Bronchial epithelial cell (primary cell): ENCODE results near the gene GCSAM. TPM values are rescaled to one million over a fixed set of nuclear protein-coding genes. Genes with fewer than 3 reads are reported as not detected.
A peak's percentile ranks its signal among the peaks of the same experiment; 100 is the strongest.

Experiments
- DNase-seq: peaks from one replicate; pipeline ENCODE4 v3.0.0-alpha.2; 2010; ENCODE audit warnings: low read depth
- FAIRE-seq: peaks from 2 replicates; lab custom pipeline; 2011; peaks lifted over from hg19 to GRCh38; lab: Jason Lieb, UNC
- H3K27me3 ChIP-seq: 2 replicates; pipeline ENCODE4 v1.5.1; 2011; ENCODE audit warnings: low read length; ENCODE audit not compliant: control insufficient read depth, insufficient read depth
- H3K36me3 ChIP-seq: 2 replicates; pipeline ENCODE4 v1.5.1; 2011; ENCODE audit warnings: low read length; ENCODE audit not compliant: control insufficient read depth, insufficient read depth
- H3K4me3 ChIP-seq: 2 replicates; pipeline ENCODE4 v1.5.1; 2011; ENCODE audit warnings: mild to moderate bottlenecking, low read depth, low read length, control low read depth
- total RNA-seq: library from RNA; depleted of rRNA; stranded (reverse); fragments of >200 nt; gene quantifications from 2 replicates; pipeline ENCODE4 v1.2.1, GENCODE V29; 2014
- TF ChIP-seq, protein P1 (sequence below): IDR thresholded peaks from 2 replicates; pipeline ENCODE4 v1.5.1; 2011; ENCODE audit warnings: mild to moderate bottlenecking, moderate library complexity, low read length, control low read depth, inconsistent platforms; ENCODE audit not compliant: insufficient read depth, severe bottlenecking

Gene GCSAM
- total RNA-seq, 1 donor from 2014 or later = 0.26 TPM

GRCh38 chr3:112149136-112149535 is 16.1 kb upstream of the GCSAM start:
- Histone ChIP-seq H3K36me3 (no peaks in the 10 kb centered on the region), H3K4me3 (no peak overlapping the region), H3K27me3 (no peaks in the 10 kb centered on the region)
- TF ChIP-seq, protein P1, sequence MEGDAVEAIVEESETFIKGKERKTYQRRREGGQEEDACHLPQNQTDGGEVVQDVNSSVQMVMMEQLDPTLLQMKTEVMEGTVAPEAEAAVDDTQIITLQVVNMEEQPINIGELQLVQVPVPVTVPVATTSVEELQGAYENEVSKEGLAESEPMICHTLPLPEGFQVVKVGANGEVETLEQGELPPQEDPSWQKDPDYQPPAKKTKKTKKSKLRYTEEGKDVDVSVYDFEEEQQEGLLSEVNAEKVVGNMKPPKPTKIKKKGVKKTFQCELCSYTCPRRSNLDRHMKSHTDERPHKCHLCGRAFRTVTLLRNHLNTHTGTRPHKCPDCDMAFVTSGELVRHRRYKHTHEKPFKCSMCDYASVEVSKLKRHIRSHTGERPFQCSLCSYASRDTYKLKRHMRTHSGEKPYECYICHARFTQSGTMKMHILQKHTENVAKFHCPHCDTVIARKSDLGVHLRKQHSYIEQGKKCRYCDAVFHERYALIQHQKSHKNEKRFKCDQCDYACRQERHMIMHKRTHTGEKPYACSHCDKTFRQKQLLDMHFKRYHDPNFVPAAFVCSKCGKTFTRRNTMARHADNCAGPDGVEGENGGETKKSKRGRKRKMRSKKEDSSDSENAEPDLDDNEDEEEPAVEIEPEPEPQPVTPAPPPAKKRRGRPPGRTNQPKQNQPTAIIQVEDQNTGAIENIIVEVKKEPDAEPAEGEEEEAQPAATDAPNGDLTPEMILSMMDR = no peak
- peak; percentile 98 for DNase-seq
- FAIRE-seq = peak; percentile 94

DNA sequence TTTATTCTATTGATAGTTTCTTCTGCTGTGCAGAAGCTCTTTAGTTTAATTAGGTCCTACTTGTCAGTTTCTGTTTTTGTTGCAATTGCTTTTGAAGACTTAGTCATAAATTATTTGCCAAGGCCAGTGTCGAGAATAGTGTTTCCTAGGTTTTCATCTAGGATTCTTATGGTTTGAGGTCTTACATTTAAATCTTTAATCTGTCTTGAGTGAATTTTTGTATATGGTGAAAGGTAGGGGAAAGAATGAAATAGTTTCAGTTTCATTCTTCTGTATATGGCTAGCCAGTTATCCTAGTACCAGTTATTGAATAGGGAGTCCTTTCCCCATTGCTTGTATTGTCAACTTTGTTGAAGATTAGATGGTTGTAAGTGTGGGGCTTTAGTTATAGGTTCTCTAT is 10.6 kb upstream of the GCSAM start:
- TF ChIP-seq, protein P1 = no peak
- FAIRE-seq = no peak
- DNase-seq = no peak
- H3K36me3 ChIP-seq = no peaks in the 10 kb centered on the region
- no peaks in the 10 kb centered on the region for H3K27me3 ChIP-seq
- no peak overlapping the region for H3K4me3 ChIP-seq

DNA sequence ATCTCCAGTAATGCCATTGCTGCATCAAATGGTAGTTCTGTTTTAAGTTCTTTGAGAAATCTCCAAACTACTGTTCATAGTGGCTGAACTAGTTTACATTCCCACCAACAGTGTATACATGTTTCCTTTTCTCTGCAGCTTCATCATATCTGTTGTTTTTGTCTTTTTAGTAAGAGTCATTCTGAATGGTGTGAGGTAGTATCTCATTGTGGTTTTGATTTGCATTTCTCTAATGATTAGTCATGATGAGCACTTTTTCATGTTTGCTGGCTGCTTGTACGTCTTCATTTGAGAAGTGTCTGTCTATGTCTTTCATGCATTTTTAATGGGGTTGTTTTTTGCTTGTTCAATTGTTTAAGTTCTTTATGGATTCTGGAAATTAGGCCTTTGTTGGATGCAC is 10.2 kb upstream of the GCSAM start:
- no peak for FAIRE-seq
- DNase-seq = peak; percentile 89
- no peak overlapping the region for H3K4me3 ChIP-seq

GRCh38 chr3:112141293-112141692 is 8.2 kb upstream of the GCSAM start:
- FAIRE-seq (no peak), DNase-seq (no peak)
- H3K36me3 ChIP-seq = no peaks in the 10 kb centered on the region
- TF ChIP-seq, protein P1 = no peak
- no peak overlapping the region for H3K4me3 ChIP-seq
- no peaks in the 10 kb centered on the region for H3K27me3 ChIP-seq

More for the DNA sequence above, 10.2 kb upstream of the GCSAM start:
- H3K27me3 ChIP-seq = no peaks in the 10 kb centered on the region
- H3K36me3 ChIP-seq = no peaks in the 10 kb centered on the region
- TF ChIP-seq, protein P1 = no peak

DNA sequence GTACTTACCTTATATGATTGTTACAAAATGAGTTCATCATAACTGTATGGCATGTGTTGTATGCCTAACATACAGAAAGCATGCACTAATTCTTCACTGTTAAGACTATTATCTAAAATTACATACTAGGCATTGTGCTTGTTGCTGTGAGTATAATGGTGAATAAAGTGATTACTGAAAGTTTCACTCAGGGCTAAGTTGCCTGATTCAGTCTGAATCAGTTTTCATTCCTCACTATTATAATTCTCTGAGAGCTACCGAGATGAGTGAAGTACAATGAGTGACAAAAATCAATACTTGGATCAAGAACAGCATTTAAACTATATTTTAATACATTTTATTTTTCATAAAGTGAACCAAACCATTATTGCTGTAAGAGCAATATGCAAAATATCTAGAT is 7.5 kb upstream of the GCSAM start:
- Histone ChIP-seq H3K36me3 (no peaks in the 10 kb centered on the region), H3K4me3 (no peak overlapping the region), H3K27me3 (no peaks in the 10 kb centered on the region)
- DNase-seq (no peak), FAIRE-seq (no peak)
- TF ChIP-seq, protein P1 = no peak
